Hepatocyte (in vitro differentiated cells): ENCODE measurements around the gene ZNF423. TPM values are rescaled to one million over a fixed set of nuclear protein-coding genes. Genes with fewer than 3 reads are reported as not detected.

Experiments used
- DNase-seq: peaks from one replicate; pipeline ENCODE4 v3.0.0-alpha.2; 2016; ENCODE audit warnings: low spot score
- H2AFZ ChIP-seq: fragments of 200-600 bp; sonication (generic); 2 replicates; pipeline ENCODE4 v1.6.0; 2016; ENCODE audit warnings: antibody characterized with exemption, mild to moderate bottlenecking
- H3K27ac ChIP-seq: fragments of 200-600 bp; sonication (generic); 2 replicates; pipeline ENCODE4 v1.5.1; 2016; ENCODE audit warnings: mild to moderate bottlenecking
- H3K27me3 ChIP-seq: fragments of 200-600 bp; sonication (generic); 2 replicates; pipeline ENCODE4 v1.6.1; 2016
- H3K36me3 ChIP-seq: fragments of 200-600 bp; sonication (generic); replicated peaks from 2 replicates; pipeline ENCODE4 v1.5.1; 2016; ENCODE audit warnings: low read depth; ENCODE audit not compliant: insufficient read depth
- H3K4me1 ChIP-seq: fragments of 200-600 bp; sonication (generic); 2 replicates; pipeline ENCODE4 v1.5.1; 2016; ENCODE audit warnings: mild to moderate bottlenecking, moderate library complexity; ENCODE audit not compliant: insufficient read depth
- H3K4me2 ChIP-seq: fragments of 200-600 bp; sonication (generic); 2 replicates; pipeline ENCODE4 v1.6.0; 2016
- H3K4me3 ChIP-seq: fragments of 200-600 bp; sonication (generic); 2 replicates; pipeline ENCODE4 v1.5.1; 2016; ENCODE audit warnings: mild to moderate bottlenecking
- H3K79me2 ChIP-seq: fragments of 200-600 bp; sonication (generic); 2 replicates; pipeline ENCODE4 v1.6.0; 2017; ENCODE audit warnings: mild to moderate bottlenecking
- H3K9me2 ChIP-seq: fragments of 200-600 bp; sonication (generic); replicated peaks from 2 replicates; pipeline ENCODE4 v1.6.0; 2017; ENCODE audit warnings: mild to moderate bottlenecking; ENCODE audit not compliant: insufficient read depth
- H3K9me3 ChIP-seq: fragments of 200-600 bp; sonication (generic); 2 replicates; pipeline ENCODE4 v1.5.1; 2016; ENCODE audit warnings: low read depth, mild to moderate bottlenecking
- H4K20me1 ChIP-seq: fragments of 200-600 bp; sonication (generic); 2 replicates; pipeline ENCODE4 v1.6.0; 2016; ENCODE audit warnings: mild to moderate bottlenecking; ENCODE audit not compliant: insufficient read depth, poor library complexity, severe bottlenecking
- CTCF ChIP-seq: fragments of 200-600 bp; sonication (generic); IDR thresholded peaks from 2 replicates; pipeline ENCODE4 v1.5.1; 2016; ENCODE audit warnings: antibody characterized with exemption, mild to moderate bottlenecking; ENCODE audit not compliant: poor library complexity
- EZH2 ChIP-seq: fragments of 200-600 bp; sonication (generic); IDR thresholded peaks from 2 replicates; pipeline ENCODE4 v1.6.1; 2016; ENCODE audit warnings: antibody characterized with exemption, mild to moderate bottlenecking, borderline replicate concordance
- EZH2phosphoT487 ChIP-seq: fragments of 200-600 bp; sonication (generic); IDR thresholded peaks from one replicate; pipeline ENCODE4 v1.6.1; 2018; ENCODE audit warnings: antibody characterized with exemption, mild to moderate bottlenecking, low read depth, moderate library complexity; ENCODE audit not compliant: unreplicated experiment, severe bottlenecking
- WGBS: methylation state at CpG from one replicate; pipeline ENCODE4 v1.1.6; 2016; ENCODE audit warnings: low lambda C conversion rate; ENCODE audit errors: missing lambda C conversion rate; 5-methylcytosine and 5-hydroxymethylcytosine counted together
- polyA plus RNA-seq: library from polyadenylated mRNA; unstranded; fragments of >200 nt; fragmentation: Nextera tagmentation; extraction: Ambion mirVana; gene quantifications from 2 replicates; pipeline ENCODE4 v1.2.1, GENCODE V29; 2016
- total RNA-seq: library from RNA; depleted of rRNA; stranded (reverse); fragments of >200 nt; gene quantifications from 2 replicates; pipeline ENCODE4 v1.2.3, GENCODE V29; 2014

Gene ZNF423
- total and polyA plus RNA-seq, 2 experiments from 2014 or later: 9.6 to 11.8 TPM

- Histone ChIP-seq H3K4me3 (no peak overlapping the region), H3K4me2 (no peak overlapping the region), H3K27me3 (no peaks in the 10 kb centered on the region), H3K9me2 (no peaks in the 10 kb centered on the region), H3K9me3 (no peaks in the 10 kb centered on the region), H3K36me3 (no peaks in the 10 kb centered on the region), H3K79me2 (peaks cover 11% of the 10 kb centered on the region), H3K27ac (no peak overlapping the region), H2AFZ (no peak overlapping the region), H3K4me1 (peaks cover 13% of the 10 kb centered on the region), H4K20me1 (no peaks in the 10 kb centered on the region)
- no peak for TF ChIP-seq CTCF
- no peak for TF ChIP-seq EZH2
- TF ChIP-seq EZH2phosphoT487: no peak
- no peak for DNase-seq
- 85% methylated on average over 9 of the region's 9 CpGs for WGBS
Observed at GRCh38 chr16:49821156-49821555, 34.8 kb downstream of the ZNF423 start.

GRCh38 chr16:49817754-49818507, 38.0 kb downstream of the ZNF423 start:
- no peak for DNase-seq
- Histone ChIP-seq H4K20me1 (no peaks in the 10 kb centered on the region), H3K9me3 (no peaks in the 10 kb centered on the region), H2AFZ (no peak overlapping the region), H3K27ac (no peak overlapping the region), H3K4me3 (no peak overlapping the region), H3K27me3 (no peaks in the 10 kb centered on the region), H3K36me3 (no peaks in the 10 kb centered on the region), H3K79me2 (no peaks in the 10 kb centered on the region), H3K4me2 (no peak overlapping the region), H3K4me1 (no peaks in the 10 kb centered on the region), H3K9me2 (no peaks in the 10 kb centered on the region)
- TF ChIP-seq EZH2 (no peak), EZH2phosphoT487 (no peak), CTCF (no peak)
- 97% methylated on average over 13 of the region's 13 CpGs for WGBS

GRCh38 chr16:49816875-49817274, 39.0 kb downstream of the ZNF423 start:
- peaks cover 1% of the 10 kb centered on the region for H3K4me1 ChIP-seq
- WGBS: 85% methylated on average over 8 of the region's 8 CpGs

More at GRCh38 chr16:49816875-49817274, 39.0 kb downstream of the ZNF423 start:
- no peaks in the 10 kb centered on the region for H3K27me3 ChIP-seq
- H3K36me3 ChIP-seq: no peaks in the 10 kb centered on the region
- no peak for DNase-seq
- peaks cover 7% of the 10 kb centered on the region for H3K79me2 ChIP-seq
- no peaks in the 10 kb centered on the region for H3K9me2 ChIP-seq
- no peaks in the 10 kb centered on the region for H3K9me3 ChIP-seq
- no peaks in the 10 kb centered on the region for H4K20me1 ChIP-seq
- H3K4me3 ChIP-seq: no peak overlapping the region
- H2AFZ ChIP-seq: no peak overlapping the region
- H3K4me2 ChIP-seq: no peak overlapping the region
- TF ChIP-seq EZH2phosphoT487 (no peak), CTCF (no peak), EZH2 (no peak)
- no peak overlapping the region for H3K27ac ChIP-seq
